Activated naive CD4-positive, alpha-beta T cell treated with anti-CD3 and anti-CD28 coated beads, Interleukin-2, amount 50 U/mL, for 16 hours (primary cell): ENCODE results near the gene WDR1.

Source experiments
- DNase-seq: peaks from one replicate; pipeline ENCODE4 v3.0.0-alpha.2; 2020

Gene WDR1

GRCh38 chr4:10097906-10098779, 18.5 kb downstream of the WDR1 start:
- no peak for DNase-seq

DNA sequence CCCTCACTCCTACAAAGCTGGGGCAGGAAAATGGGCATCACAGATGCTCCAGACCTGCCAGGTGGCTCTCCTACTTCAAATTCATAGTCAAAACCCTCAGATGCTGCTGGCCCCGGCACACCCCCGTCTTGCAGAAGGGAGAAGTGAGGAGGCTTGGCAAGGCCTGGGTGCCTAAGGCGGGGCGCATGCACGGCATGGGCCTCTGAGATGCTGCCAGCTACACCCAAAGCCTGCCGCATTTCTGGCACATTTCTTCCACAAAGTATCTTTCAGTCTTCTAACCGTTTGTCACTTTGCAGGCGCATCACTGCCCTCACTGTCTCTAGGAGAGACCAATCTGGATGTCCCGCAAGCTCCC, 19.6 kb downstream of the WDR1 start:
- DNase-seq = no peak

- DNase-seq = peak; percentile 85
Measured at GRCh38 chr4:10096201-10096977, 20.2 kb downstream of the WDR1 start.

GRCh38 chr4:10095296-10095991, 21.2 kb downstream of the WDR1 start:
- DNase-seq = no peak

DNA sequence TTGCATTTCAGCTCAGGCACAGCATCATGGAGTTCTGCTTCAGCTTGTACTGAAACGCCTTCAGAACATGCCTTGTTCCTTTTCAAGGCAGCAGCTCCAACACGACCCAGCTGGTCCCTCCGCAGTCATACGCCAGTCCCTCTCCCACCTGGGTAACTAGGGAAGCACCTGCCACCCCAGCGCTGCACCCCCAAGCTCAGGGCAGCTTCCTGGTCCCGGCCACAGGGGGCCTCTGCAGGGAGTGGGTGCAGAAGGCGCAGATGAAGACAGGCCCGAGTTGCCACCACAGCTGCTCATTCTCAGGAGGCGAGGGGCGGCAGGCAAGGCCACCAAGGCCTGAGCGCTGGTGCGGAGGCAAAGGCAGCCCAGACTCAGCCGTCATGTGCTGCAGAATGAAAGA, 21.8 kb downstream of the WDR1 start:
- no peak for DNase-seq

DNA sequence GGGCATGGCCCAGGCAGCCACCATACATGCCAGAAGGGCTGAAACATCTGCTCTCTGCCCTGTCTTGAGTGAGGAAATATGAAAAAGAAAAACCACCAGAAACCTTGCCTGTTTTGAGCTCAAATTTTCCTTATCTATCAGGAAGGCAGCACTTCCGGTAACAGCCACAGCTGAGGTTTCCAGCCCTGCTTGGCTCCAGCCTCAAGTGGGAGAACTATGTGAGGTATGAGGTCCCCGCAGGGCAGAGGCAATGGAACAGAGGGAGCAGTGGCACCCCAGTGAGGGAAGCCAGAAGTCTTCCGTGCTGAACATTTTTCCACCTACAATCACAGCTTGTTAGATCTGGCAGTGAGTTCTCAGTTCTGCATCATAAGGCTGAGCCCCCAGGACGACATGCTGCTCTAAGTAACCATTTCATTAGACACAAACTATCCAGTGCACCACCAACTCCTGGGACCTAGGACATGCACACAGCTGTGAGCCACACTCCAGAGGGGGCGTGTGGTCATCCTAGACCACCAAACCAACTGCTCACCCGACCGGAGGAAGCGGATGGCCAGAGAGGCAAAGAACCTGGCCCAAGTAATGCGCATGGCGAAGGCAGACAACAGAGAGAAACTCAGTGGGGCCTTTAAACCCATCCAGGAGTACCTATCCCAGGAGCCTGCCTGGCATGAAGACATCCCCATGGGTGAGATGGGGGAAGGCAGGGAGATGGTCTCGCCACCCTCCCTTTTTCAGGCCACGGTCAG, 22.6 kb downstream of the WDR1 start:
- no peak for DNase-seq

DNA sequence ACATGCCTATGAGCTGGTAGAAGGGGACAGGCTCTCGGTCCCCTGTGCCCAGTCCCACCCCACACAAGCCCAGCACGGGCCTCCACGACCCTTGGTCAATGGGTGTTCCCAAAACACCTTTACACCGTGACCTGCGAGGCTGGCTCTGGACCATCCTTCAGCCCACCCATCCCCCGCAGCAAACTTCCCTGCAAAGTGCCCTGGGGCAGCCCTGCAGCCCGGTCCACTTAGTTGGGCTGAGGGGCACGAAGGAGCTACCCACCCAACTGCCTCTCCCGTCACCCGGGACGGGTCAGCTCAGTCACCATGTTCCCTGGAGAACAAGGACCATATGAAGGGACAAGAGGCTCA, 23.4 kb downstream of the WDR1 start:
- DNase-seq = no peak

DNA sequence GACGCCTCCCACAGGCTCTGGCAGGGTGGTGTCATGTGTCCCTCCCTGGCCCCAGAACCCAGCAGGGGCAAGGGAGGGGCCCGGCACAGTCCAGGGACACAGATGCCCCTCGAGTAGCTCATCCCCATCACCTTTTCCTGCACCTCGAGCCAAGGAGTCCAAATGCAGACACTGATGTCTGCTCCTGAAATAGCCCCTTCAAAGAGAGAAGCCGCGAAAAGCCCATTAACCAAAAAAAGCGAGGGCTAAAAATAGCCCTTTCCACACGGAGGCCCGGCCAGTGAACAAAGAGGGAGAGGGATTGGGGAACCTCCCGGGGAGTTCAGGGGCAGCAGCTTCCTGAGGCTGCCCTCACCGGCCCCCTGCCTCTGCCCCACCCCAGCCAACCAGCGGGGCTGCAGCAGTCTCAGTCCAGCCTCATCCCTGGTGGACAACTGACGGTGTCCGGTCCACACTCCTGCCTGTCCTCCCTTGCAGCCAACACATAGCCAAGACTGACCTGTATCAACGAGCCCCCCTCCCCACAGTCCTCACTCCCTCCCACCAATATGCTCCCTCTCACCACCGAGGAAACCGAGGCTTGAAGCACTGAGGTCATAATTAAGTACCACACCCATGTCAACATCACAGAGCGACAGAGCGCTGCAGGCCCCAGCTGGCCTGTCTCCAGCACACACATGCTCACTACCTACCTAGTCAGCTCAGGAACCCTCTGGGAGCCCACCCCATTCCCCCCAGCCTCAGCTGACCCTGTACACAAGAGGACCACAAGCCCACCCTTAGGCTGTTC, 23.9 kb downstream of the WDR1 start:
- no peak for DNase-seq

DNA sequence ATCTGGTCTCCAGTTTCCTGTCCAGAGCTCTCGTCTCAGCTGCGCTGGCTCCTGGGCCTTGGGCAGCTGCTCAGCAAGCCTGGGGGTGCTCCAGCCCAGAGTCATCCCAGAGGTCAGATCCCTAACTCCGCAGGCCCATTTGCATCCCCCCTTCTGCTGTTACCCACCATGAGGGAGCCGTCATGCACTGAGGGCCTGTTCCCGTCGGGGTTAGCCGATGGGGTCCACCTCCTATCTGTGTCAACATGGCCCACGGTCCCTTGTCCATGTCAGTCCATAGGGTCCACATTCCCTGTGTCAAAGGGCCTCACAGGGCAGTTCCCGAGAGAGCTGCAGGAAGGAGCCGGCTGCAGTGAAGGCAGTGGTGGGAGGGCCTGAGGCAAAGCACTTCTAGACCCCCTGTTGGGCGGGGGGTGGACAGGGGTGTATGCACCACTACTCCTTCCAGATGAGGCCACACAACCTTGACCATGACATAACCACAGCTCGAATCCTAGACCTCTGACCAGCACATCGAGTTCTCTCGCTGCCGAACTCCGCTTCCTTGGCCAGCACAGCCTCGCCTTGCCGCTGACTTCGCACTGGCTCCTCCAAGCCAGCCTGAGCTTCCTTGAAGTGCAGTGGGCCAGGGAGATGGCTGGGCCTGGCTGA, 24.9 kb downstream of the WDR1 start:
- no peak for DNase-seq

- no peak for DNase-seq
Measured at GRCh38 chr4:10090467-10091250, 25.9 kb downstream of the WDR1 start.

GRCh38 chr4:10089346-10089745, 27.3 kb downstream of the WDR1 start:
- no peak for DNase-seq

- no peak for DNase-seq
Measured at GRCh38 chr4:10088135-10089010, 28.2 kb downstream of the WDR1 start.

- DNase-seq = no peak
Measured at GRCh38 chr4:10087152-10087791, 29.3 kb downstream of the WDR1 start.

DNA sequence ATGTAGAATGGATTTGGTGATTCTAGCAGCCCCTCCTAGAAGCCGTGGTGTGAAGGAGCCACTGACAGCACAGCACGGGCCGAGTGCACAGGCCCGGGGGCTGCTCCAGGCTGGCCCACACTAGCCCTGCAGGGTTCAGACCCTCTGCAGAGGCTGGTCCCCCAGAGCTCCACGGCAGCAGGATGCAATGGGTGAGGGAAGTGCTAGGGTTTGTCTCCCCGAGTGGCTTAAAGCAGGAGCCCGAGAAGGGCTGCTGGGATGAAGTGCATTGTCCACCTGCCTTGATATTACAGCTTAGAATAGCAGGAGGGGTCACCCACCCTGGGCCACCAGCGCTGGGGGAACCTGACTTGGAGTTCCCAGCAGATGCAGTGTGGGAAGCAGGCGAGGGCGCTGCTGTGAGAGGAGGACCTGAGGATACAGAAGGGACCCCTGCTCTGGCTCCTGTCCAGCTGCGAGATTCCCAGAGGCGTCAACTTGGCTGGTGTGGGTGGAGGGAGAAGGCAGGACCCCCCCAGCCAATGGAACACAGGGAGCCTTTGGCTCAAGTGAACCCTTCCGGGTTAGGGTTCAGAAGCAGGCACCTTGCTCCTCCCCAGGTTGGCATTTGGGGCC, 30.0 kb downstream of the WDR1 start:
- no peak for DNase-seq

- peak; percentile 1 for DNase-seq
Measured at GRCh38 chr4:10085828-10086505, 30.6 kb downstream of the WDR1 start.

- peak; percentile 3 for DNase-seq
Measured at GRCh38 chr4:10085386-10085785, 31.2 kb downstream of the WDR1 start.

- peak; percentile 0 for DNase-seq
Measured at GRCh38 chr4:10084651-10085358, 31.8 kb downstream of the WDR1 start.
